ENCODE measurements around the gene CLEC7A. TPM values are rescaled to one million over a fixed set of nuclear protein-coding genes. Genes with fewer than 3 reads are reported as not detected.
A peak's percentile ranks its signal among the peaks of the same experiment; 100 is the strongest.

CLEC7A gene
- total RNA-seq, 2 donors from 2014 or later: 5.7 TPM; not detected in 1

GRCh38 chr12:10158406-10158805 lies 28.4 kb upstream of the CLEC7A start:
- no peak for TF ChIP-seq POLR2A (IDR thresholded peaks at IDR 0.05)
- TF ChIP-seq, protein P1, sequence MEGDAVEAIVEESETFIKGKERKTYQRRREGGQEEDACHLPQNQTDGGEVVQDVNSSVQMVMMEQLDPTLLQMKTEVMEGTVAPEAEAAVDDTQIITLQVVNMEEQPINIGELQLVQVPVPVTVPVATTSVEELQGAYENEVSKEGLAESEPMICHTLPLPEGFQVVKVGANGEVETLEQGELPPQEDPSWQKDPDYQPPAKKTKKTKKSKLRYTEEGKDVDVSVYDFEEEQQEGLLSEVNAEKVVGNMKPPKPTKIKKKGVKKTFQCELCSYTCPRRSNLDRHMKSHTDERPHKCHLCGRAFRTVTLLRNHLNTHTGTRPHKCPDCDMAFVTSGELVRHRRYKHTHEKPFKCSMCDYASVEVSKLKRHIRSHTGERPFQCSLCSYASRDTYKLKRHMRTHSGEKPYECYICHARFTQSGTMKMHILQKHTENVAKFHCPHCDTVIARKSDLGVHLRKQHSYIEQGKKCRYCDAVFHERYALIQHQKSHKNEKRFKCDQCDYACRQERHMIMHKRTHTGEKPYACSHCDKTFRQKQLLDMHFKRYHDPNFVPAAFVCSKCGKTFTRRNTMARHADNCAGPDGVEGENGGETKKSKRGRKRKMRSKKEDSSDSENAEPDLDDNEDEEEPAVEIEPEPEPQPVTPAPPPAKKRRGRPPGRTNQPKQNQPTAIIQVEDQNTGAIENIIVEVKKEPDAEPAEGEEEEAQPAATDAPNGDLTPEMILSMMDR (IDR thresholded peaks at IDR 0.05): no peak
- 68 to 76% methylated on average over 2 of the region's 2 CpGs for WGBS, 2 donors
- Histone ChIP-seq H3K36me3 (replicated peaks in 1 of 2; ENCODE audit: insufficient read depth in 1 of 2, low read depth in 2 of 2) (no peaks in the 10 kb centered on the region), H3K9me3 (no peaks in the 10 kb centered on the region), H3K4me1 (peaks cover 7% of the 10 kb centered on the region), H3K27me3 (peaks cover 0 to 3% of the 10 kb centered on the region in 2 donors), H3K27ac (no peak overlapping the region), H3K4me3 (no peak overlapping the region)
- no peak for ATAC-seq
- intact Hi-C loops (cut with DNase I): no loop called here
- DNase-seq: no peak

- TF ChIP-seq, protein P1 (IDR thresholded peaks at IDR 0.05): no peak
- TF ChIP-seq POLR2A (IDR thresholded peaks at IDR 0.05): no peak
- Histone ChIP-seq H3K27me3 (peaks cover 0 to 3% of the 10 kb centered on the region in 2 donors), H3K9me3 (no peaks in the 10 kb centered on the region), H3K36me3 (replicated peaks in 1 of 2; ENCODE audit: insufficient read depth in 1 of 2, low read depth in 2 of 2) (no peaks in the 10 kb centered on the region), H3K4me1 (peaks cover 7% of the 10 kb centered on the region), H3K27ac (no peak overlapping the region), H3K4me3 (no peak overlapping the region)
- 55 to 58% methylated on average over 3 of the region's 3 CpGs for WGBS, 2 donors
- ATAC-seq (no peak), DNase-seq (no peak)
- intact Hi-C loops (cut with DNase I): no loop called here
Observed at GRCh38 chr12:10155966-10156365, 26.0 kb upstream of the CLEC7A start.

GRCh38 chr12:10154145-10154496 lies 24.1 kb upstream of the CLEC7A start:
- Histone ChIP-seq H3K4me3 (peak overlapping the region in 1 of 2 donors; percentile 38), H3K9me3 (no peaks in the 10 kb centered on the region), H3K27me3 (peaks cover 0 to 3% of the 10 kb centered on the region in 2 donors), H3K4me1 (peaks cover 7% of the 10 kb centered on the region), H3K27ac (peak overlapping the region in 2 of 4 donors; percentile 72), H3K36me3 (replicated peaks in 1 of 2; ENCODE audit: insufficient read depth in 1 of 2, low read depth in 2 of 2) (no peaks in the 10 kb centered on the region)
- intact Hi-C loops (cut with DNase I): no loop called here
- TF ChIP-seq POLR2A (IDR thresholded peaks at IDR 0.05): no peak
- WGBS, 2 donors: 43 to 61% methylated on average over 5 to 6 of the region's 6 CpGs
- no peak for DNase-seq
- no peak for ATAC-seq

DNA sequence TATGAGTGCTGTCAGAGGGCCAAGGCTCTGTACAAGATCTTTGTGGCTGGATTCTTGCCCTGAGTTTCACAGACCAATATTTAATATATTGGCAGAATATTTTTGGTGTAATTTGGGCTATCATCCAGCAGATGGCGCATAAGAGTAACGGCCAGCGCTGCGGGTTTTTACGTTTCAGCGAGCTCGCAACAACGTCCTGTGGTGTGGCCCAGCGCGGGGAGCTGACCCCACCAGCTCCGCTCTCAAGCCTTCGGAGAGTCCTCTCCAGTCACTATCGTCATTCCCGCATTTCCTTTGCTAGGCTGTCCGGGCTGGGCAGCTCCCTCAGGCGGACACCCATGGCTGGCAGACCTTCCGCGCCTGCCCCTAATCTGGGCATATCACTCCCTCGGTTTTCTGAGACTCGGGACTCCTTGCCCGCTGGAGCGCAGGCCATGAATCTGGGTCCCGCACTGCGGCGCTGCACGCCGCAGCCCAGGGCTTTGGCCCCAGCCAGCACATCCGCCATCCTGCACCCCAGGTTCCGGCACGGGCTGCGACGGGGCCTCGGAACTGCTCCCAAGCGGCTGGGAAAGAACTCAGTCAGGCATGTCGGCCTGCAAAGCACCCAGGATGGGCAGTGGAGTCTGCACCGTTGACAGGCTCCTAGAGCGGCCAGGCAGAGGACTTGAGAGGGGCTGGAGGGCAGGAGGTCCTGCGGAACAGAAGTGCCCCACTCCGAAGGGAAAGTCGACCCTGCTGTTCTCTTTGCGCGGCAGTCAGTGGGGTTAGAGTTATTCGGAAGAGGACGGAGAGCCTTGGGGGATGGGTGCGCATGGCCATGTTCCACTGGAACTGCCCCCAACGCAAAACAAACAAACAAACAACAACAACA lies 23.5 kb upstream of the CLEC7A start:
- ATAC-seq (peak; percentile 87), DNase-seq (peak; percentile 66 to 75 (median 68))
- Histone ChIP-seq H3K27me3 (no peaks in the 10 kb centered on the region), H3K4me1 (peaks cover 7% of the 10 kb centered on the region), H3K27ac (peak overlapping the region; percentile 51 to 72 (median 66)), H3K4me3 (peak overlapping the region; percentile 38 to 56), H3K9me3 (no peaks in the 10 kb centered on the region), H3K36me3 (replicated peaks in 1 of 2; ENCODE audit: insufficient read depth in 1 of 2, low read depth in 2 of 2) (no peaks in the 10 kb centered on the region)
- WGBS, 2 donors: 3 to 4% methylated on average over 32 to 46 of the region's 46 CpGs
- intact Hi-C loops (cut with DNase I): no loop called here
- peak in 1 of 3 donors; percentile 60 for TF ChIP-seq POLR2A (IDR thresholded peaks at IDR 0.05)
- TF ChIP-seq, protein P1 (IDR thresholded peaks at IDR 0.05): peak; percentile 70 to 87 (median 80)

DNA sequence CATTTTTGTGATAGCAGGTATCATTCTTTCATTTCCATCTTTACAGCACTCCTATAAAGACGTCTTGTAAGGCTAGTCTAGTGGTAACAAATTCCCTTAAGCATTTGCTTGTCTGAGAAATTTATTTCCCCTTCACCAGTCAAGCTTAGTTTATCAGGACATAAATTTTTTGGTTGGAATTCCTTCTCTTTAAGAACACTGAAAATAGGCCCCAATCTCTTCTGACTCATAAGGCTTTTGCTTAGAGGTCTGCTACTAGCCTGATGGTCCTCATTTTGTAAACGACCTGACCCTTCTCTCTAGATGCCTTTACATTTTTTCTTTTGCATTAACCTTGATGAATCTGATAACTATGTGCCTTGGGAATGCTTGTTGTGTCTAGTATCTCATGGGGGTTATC lies 21.6 kb upstream of the CLEC7A start:
- intact Hi-C loops (cut with DNase I): no loop called here
- no peak for TF ChIP-seq POLR2A (IDR thresholded peaks at IDR 0.05)
- TF ChIP-seq, protein P1 (IDR thresholded peaks at IDR 0.05): no peak
- Histone ChIP-seq H3K4me1 (peaks cover 7% of the 10 kb centered on the region), H3K4me3 (no peak overlapping the region), H3K9me3 (no peaks in the 10 kb centered on the region), H3K27ac (no peak overlapping the region), H3K27me3 (no peaks in the 10 kb centered on the region), H3K36me3 (replicated peaks in 1 of 2; ENCODE audit: insufficient read depth in 1 of 2, low read depth in 2 of 2) (no peaks in the 10 kb centered on the region)
- no peak for DNase-seq
- ATAC-seq: no peak
- WGBS, 2 donors: 46 to 63% methylated on average over 2 of the region's 2 CpGs
